ENCODE results near the gene EDEM3. TPM values are rescaled to one million over a fixed set of nuclear protein-coding genes. Genes with fewer than 3 reads are reported as not detected.

The EDEM3 gene
- total RNA-seq, 1 donor from 2014 or later, result 36.8 TPM

- Mint-ChIP-seq H3K4me1 (ENCODE audit: unreplicated experiment) (peaks cover 3% of the 10 kb centered on the region), H3K36me3 (ENCODE audit: unreplicated experiment) (no peaks in the 10 kb centered on the region), H3K9me3 (ENCODE audit: unreplicated experiment) (no peaks in the 10 kb centered on the region), H3K4me3 (ENCODE audit: unreplicated experiment) (no peak overlapping the region), H3K27me3 (ENCODE audit: unreplicated experiment) (peaks cover 3% of the 10 kb centered on the region), H3K27ac (ENCODE audit: unreplicated experiment) (no peak overlapping the region)
- no peak for DNase-seq (ENCODE audit: extremely low spot score, unreplicated experiment)
- no peak for TF ChIP-seq CTCF (IDR thresholded peaks at IDR 0.05)
These were observed 111.0 kb downstream of the EDEM3 start for GRCh38 chr1:184643661-184644060.

- no peak for TF ChIP-seq CTCF (IDR thresholded peaks at IDR 0.05)
- no peak overlapping the region for H3K27ac Mint-ChIP-seq (ENCODE audit: unreplicated experiment)
- no peaks in the 10 kb centered on the region for H3K9me3 Mint-ChIP-seq (ENCODE audit: unreplicated experiment)
These were observed 112.8 kb downstream of the EDEM3 start for GRCh38 chr1:184641894-184642293.

GRCh38 chr1:184640505-184640904 lies 114.2 kb downstream of the EDEM3 start:
- no peak overlapping the region for H3K27ac Mint-ChIP-seq (ENCODE audit: unreplicated experiment)
- H3K36me3 Mint-ChIP-seq (ENCODE audit: unreplicated experiment), result no peaks in the 10 kb centered on the region
- no peaks in the 10 kb centered on the region for H3K4me1 Mint-ChIP-seq (ENCODE audit: unreplicated experiment)
- TF ChIP-seq CTCF (IDR thresholded peaks at IDR 0.05), result no peak
- no peak overlapping the region for H3K4me3 Mint-ChIP-seq (ENCODE audit: unreplicated experiment)
- H3K9me3 Mint-ChIP-seq (ENCODE audit: unreplicated experiment), result no peaks in the 10 kb centered on the region
- H3K27me3 Mint-ChIP-seq (ENCODE audit: unreplicated experiment), result peaks cover 3% of the 10 kb centered on the region
- no peak for DNase-seq (ENCODE audit: extremely low spot score, unreplicated experiment)

More at GRCh38 chr1:184641894-184642293, 112.8 kb downstream of the EDEM3 start:
- H3K36me3 Mint-ChIP-seq (ENCODE audit: unreplicated experiment), result no peaks in the 10 kb centered on the region
- H3K4me3 Mint-ChIP-seq (ENCODE audit: unreplicated experiment), result no peak overlapping the region
- DNase-seq (ENCODE audit: extremely low spot score, unreplicated experiment), result no peak
- H3K4me1 Mint-ChIP-seq (ENCODE audit: unreplicated experiment), result no peaks in the 10 kb centered on the region
- peaks cover 3% of the 10 kb centered on the region for H3K27me3 Mint-ChIP-seq (ENCODE audit: unreplicated experiment)

Other genes starting within 250 kb of the EDEM3 start
- gene NIBAN1, start 219.7 kb upstream of the EDEM3 start, total RNA-seq, result 12.5 and 16.5 TPM in 2 replicates